Activated naive CD4-positive, alpha-beta T cell treated with anti-CD3 and anti-CD28 coated beads, Interleukin-2, amount 50 U/mL, for 72 hours (primary cell): ENCODE data around the gene CRNKL1. TPM values are rescaled to one million over a fixed set of nuclear protein-coding genes. Genes with fewer than 3 reads are reported as not detected.

Experiments
- ATAC-seq, 2 donors: fragments of 150-1000 bp; cut with Tn5 transposase; 2 replicates each; pipeline ENCODE4 v1.10.0; 2021; ENCODE audit warnings: mild to moderate bottlenecking in 2 of 2, moderate library complexity in 2 of 2
- DNase-seq, 2 donors: peaks; one replicate each; pipeline ENCODE4 v3.0.0; 2021 to 2022; ENCODE audit warnings: low spot score in 2 of 2
- H3K27ac Mint-ChIP-seq, 2 donors: one replicate each; pipeline ENCODE4 v1.8.0; 2022; ENCODE audit warnings: mild to moderate bottlenecking in 2 of 2, mixed read lengths in 2 of 2
- H3K36me3 Mint-ChIP-seq, 2 donors: one replicate each; pipeline ENCODE4 v1.8.0; 2022; ENCODE audit warnings: mixed read lengths in 2 of 2
- H3K9me3 Mint-ChIP-seq, 2 donors: one replicate each; pipeline ENCODE4 v1.8.0; 2022; ENCODE audit warnings: mixed read lengths in 2 of 2
- total RNA-seq, 2 donors: library from RNA; stranded (reverse); gene quantifications; one replicate each; pipeline ENCODE4 v1.2.3, GENCODE V29; 2022

The CRNKL1 gene
- total RNA-seq, 2 donors from 2014 or later: 16.5 to 19.1 TPM

DNA sequence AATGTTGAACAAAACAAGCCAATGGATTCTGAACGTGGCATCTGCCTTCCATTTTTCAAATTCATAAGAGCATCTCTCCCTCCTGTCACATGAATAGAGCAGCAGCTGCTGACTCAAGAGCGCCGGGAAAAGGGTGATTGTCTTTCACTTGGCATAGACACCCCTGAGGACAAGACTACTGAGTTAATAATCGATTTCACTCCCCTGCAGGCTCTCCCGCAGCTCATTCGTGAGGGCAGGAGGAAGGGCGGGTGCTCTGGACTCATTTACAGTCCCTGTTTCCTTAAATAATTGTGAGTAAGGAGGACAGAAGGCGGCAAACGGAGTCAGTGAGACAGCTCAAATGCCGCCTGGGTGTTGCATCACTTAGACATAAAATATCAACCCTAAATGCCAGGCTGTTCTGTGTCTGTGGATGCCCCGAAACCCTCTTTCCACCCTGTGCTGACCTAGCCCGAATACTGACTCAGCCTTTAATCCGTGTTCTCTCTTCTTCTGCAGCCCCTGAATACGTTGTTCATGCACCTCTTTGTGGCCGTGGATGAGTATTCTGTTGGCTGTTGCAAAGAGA is 21.6 kb upstream of the CRNKL1 start:
- ATAC-seq: no peak
- DNase-seq: no peak
- H3K36me3 Mint-ChIP-seq: no peaks in the 10 kb centered on the region
- no peak overlapping the region for H3K27ac Mint-ChIP-seq
- no peaks in the 10 kb centered on the region for H3K9me3 Mint-ChIP-seq

DNA sequence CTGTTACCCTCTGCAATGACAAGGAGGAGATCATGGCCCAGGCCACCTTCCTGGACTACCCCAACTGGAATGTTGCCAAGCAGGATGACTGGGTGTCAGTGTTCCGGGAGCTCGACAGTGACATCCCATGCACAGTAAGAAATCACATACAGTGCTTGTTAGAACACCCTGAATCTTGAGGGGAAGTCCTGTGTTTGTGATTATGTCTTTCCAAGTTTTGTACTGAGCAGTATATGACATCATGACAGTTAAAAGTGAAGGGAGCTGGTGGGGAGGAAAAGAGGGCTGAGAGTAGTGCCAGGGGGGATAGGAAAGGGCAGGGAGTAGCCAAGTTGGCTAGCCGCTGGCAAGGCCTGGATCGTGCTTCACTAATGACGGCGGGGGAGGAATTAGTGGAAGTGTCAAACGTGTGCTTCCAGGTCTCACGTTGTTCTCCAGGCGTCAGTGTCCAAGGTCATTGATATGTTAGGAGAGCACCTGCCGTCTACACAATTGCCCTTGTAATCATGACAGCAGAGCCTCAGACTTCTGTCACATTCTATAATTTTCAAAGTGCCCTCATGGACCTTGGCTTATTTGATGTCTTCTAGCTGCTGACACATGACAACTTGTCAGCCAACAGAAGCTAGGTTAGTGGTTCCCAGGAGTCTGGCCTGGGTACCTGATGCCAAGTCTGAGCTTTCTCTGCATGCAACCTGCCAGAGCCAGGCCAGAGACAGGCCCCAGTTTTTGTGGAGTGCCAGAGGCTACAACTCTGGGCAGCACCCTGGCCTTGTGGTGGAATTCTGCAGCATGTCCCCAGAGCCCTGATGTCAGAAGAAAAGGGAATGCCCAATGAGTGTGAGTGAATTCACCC is 18.8 kb upstream of the CRNKL1 start:
- H3K36me3 Mint-ChIP-seq: no peaks in the 10 kb centered on the region
- no peak for DNase-seq
- no peaks in the 10 kb centered on the region for H3K9me3 Mint-ChIP-seq
- no peak for ATAC-seq
- H3K27ac Mint-ChIP-seq: no peak overlapping the region

DNA sequence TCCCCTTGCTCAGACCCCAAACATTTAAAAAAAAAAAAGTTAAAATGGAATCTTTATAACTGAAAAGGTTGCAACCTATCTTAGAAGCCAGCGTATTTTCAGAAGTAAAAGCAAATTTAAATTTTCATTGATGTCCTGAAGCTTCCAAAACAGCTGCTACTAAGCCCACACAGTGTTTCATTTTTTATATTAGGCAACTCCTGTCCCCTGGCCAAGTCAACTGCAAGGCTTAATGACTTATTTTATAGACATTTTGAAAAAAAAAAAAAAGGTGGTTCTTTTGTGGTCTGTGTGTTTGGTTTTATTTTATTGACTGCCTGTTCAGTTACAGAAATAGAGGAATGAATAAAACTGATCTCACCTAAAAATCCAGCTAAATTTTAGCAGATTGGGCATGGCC is 13.1 kb upstream of the CRNKL1 start:
- Mint-ChIP-seq H3K27ac (no peak overlapping the region), H3K36me3 (no peaks in the 10 kb centered on the region), H3K9me3 (no peaks in the 10 kb centered on the region)
- DNase-seq: no peak
- no peak for ATAC-seq

DNA sequence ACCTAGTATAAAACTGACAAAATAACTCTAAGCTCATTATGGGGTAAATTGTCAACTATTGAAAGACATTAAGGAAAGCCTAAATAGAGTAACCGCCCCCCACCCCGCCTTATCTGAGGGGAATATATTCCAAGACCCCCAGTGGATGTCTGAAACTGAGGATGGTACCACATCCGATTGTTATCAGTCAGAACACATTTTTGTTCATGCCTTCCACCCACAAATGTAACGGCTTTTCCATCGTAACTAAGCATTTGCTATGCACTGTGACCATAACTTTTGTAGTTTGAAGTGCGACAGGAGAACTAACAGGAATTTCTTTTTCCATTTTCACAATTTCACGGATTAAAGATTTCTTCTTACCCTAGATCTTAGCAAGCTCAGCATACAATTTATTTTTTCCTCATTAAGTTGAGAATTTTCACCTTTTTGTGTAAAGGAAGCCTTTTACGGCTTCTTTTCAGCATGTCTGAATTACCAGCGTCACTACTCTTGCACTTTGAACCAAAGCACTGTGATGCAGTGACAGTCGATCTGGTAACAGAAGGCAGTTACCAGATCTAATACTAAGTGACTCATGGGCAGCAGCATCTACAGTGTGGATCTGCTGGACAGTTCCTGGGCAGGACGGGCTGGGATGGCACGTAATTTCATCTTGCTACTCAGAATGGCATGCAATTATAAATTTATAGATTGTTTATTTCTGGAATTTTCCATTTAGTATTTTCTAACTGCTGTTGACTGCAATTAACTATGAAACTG is 11.9 kb upstream of the CRNKL1 start:
- H3K27ac Mint-ChIP-seq: no peak overlapping the region
- no peak for DNase-seq
- no peak for ATAC-seq
- no peaks in the 10 kb centered on the region for H3K36me3 Mint-ChIP-seq
- H3K9me3 Mint-ChIP-seq: no peaks in the 10 kb centered on the region

DNA sequence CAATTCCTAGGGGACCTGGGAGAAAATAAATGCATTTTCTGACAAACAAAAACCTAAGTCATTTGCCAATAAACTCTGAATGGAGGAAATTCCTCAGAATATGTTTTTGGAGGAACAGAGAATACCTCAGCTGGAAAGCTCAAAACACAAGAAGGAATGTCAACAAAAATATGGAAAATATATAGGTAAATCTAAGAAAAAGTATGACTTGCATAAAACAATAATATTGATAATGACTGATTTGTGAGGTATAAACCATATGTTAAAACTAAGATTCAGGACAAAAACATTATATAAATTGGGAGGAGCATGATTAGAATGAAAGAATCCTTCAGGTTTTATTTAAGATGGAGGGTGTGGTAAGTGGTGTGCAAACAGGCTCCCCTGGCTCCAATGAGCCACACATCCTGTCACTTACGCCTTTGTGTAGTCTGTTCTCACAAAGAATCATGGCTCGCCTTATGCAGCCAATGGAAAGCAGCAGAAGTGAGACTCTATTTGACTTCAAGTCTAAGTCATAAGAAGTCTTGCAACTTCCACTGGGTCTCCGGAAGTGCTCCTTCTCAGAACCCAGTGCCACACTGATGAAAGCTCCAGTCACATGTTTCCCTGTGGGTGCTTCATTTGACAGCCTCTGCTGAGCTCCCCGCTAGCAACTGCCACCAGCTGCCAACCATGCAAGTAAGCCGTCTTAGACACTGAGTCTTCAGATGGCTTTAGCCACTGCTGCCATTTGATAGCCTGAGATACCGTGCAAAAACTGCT is 8.2 kb upstream of the CRNKL1 start:
- H3K9me3 Mint-ChIP-seq: no peaks in the 10 kb centered on the region
- H3K36me3 Mint-ChIP-seq: no peaks in the 10 kb centered on the region
- no peak overlapping the region for H3K27ac Mint-ChIP-seq
- ATAC-seq (no peak), DNase-seq (no peak)

DNA sequence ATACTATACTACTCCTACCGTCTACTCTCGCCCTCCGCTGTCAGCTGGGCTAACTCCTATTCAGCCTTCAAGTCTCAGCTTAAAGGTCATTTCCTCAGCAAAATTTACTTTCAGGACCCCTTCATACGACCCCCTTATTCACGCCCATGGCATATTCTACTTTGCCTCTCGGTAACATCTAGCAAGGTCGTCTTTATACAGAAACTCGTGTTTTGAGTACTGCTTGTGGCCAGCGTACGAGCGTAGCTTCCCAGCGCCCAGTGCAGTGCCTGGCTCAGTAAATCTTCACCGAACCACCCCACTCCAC is 546 bp downstream of the CRNKL1 start:
- no peak for DNase-seq
- Mint-ChIP-seq H3K36me3 (peaks cover 23 to 28% of the 10 kb centered on the region in 2 donors), H3K27ac (peak overlapping the region; percentile 99), H3K9me3 (no peaks in the 10 kb centered on the region)
- peak in 1 of 2 donors; percentile 36 for ATAC-seq

DNA sequence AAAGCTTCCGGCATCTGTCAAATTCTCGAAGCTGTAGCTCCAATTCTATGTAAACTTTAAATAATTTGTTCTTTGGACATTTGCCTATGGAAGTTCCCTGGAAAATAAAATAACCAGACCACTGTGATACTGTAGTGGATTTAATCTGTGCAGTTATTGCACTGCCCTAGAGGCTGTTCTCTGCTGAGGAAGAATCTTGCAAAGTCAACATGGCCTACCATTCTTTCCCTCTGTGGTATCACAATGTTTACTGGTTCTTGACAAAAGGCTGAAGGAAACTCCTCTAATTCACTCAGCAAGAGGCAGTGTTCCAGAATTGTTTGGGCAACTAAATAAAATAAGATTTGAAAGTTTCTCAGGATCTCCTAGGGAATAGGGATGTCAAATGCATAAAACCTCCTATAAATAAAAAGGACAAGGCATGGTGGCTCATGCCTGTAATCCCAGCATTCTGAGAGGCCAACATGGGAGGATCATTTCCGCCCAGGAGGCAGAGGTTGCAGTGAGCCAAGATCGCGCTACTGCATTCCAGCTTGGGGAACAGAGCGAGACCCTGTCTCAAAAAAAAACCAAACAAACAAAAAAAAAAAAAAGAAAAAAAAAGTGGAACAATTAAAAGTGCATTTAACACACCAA is 12.4 kb downstream of the CRNKL1 start:
- no peak overlapping the region for H3K27ac Mint-ChIP-seq
- ATAC-seq: no peak
- peaks cover 23% of the 10 kb centered on the region in 2 donors for H3K36me3 Mint-ChIP-seq
- no peaks in the 10 kb centered on the region for H3K9me3 Mint-ChIP-seq
- no peak for DNase-seq

DNA sequence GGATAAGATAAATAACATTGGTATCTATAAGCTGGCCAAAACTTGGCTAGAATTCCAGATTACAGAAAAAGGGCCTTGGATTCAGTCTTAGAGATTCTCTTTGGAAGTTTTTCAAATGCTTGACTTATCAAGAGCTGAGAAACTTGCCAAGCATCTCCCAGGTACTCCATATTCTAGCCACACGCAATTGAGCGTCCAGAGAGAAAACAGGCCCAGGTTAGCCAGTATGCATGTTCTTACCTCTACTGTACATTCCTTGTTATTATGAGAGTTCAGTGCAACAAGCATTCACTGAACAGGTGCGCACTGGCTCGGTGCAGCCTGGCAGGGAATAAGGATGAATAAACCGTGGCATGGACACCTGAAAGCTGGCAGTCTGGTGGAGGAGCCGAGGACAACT is 13.7 kb downstream of the CRNKL1 start:
- no peak for DNase-seq
- no peaks in the 10 kb centered on the region for H3K9me3 Mint-ChIP-seq
- ATAC-seq: no peak
- H3K27ac Mint-ChIP-seq: no peak overlapping the region
- peaks cover 15 to 18% of the 10 kb centered on the region in 2 donors for H3K36me3 Mint-ChIP-seq

DNA sequence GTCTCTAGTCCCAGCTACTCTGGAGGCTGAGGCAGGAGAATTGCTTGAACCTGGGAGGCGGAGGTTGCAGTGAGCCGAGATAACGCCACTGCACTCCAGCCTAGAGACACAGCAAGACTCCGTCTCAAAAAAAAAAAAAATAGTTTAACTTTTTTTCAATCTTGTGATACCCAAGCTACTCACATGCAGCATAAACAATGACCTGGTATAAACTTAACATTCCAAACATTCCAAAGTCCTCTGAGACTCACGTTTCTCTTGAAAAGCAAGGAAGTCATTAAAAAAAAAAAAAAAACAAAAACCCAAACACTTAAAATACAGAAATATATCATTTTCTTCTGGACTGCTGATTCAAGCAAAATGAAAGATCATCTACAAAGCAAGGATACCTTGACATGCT is 14.3 kb downstream of the CRNKL1 start:
- DNase-seq (no peak), ATAC-seq (no peak)
- Mint-ChIP-seq H3K9me3 (no peaks in the 10 kb centered on the region), H3K27ac (no peak overlapping the region), H3K36me3 (peaks cover 15 to 18% of the 10 kb centered on the region in 2 donors)

DNA sequence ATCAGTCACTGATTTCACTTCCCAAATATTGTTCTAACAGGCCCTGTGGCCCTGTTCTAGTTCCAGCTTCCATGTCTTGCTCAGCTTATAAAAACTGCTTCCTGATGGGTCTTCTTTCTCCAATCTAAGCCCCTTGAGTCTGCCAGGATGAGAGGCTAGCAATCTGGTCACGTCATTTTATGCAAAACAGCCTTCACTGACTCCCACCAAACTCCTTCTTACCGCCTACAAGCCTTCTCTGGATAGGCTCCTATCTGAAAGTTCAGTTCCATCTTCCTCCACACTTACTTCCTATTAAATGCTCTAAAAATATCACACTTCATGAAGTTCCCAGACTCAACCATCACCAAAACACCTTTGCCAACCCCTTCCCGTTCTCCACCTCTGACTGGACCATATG is 15.5 kb downstream of the CRNKL1 start:
- no peak for ATAC-seq
- Mint-ChIP-seq H3K27ac (peak overlapping the region; percentile 23 to 29), H3K36me3 (peaks cover 15 to 18% of the 10 kb centered on the region in 2 donors)

DNA sequence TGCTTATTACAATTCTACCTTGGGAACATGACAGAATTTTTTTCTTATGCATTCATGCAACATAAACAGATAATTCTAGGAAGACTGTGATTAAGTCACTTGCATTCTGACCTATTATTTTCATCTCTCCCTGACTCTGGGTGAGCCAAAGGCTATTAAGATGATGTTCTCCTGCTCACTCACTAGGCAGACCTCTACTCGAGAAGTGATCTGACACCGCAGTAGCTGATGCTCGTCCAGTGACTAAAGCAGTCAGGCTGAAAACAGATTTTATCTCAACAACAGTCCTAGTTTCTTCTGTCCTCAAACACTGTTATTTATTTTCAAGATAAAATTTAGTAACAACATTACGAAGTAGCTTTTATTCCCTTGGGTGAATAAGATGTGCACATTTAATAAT is 17.8 kb downstream of the CRNKL1 start:
- no peak for DNase-seq
- ATAC-seq: no peak
- no peaks in the 10 kb centered on the region for H3K9me3 Mint-ChIP-seq
- H3K27ac Mint-ChIP-seq: no peak overlapping the region
- peaks cover 10 to 18% of the 10 kb centered on the region in 2 donors for H3K36me3 Mint-ChIP-seq

More for the DNA sequence above, 15.5 kb downstream of the CRNKL1 start:
- DNase-seq: no peak
- no peaks in the 10 kb centered on the region for H3K9me3 Mint-ChIP-seq

DNA sequence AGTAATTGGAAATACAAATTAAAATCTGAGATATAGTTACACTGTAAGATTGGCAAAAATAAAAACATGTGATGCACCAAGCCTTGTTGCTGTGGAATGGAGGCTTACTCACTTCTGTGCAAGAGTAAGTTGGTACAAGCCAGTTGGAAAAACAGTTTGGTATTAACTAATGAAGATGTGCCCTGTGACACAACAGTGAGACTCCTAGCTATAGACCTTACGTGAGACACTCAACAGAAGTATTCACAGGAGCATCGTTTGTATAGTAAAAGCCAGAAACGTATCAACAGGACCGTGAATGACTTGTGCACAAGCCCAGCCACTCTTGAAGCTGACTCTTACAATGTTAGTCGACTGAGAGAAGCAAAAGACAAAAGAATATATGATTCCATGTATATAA is 20.5 kb downstream of the CRNKL1 start:
- ATAC-seq: no peak
- DNase-seq: no peak
- Mint-ChIP-seq H3K27ac (no peak overlapping the region), H3K36me3 (peaks cover 2 to 10% of the 10 kb centered on the region in 2 donors), H3K9me3 (no peaks in the 10 kb centered on the region)

DNA sequence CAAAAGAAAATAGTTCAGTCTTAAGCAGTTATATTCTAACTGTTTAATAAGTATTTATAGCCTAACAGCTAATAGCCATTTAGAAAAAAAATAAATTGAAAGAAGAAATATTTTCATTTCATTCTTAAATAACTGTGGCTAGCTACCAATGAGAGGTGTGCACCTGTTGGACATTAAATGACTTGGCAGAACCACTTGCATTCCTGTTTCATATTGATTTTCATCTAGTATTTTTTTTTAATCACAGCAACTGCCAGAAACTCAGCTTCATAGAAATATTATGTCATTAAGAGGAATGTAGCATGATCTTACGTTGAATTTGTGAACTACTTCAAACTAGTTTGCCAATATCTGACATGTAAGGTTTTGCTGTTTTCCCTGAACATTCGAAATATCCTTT is 25.0 kb downstream of the CRNKL1 start:
- Mint-ChIP-seq H3K9me3 (no peaks in the 10 kb centered on the region), H3K27ac (no peak overlapping the region), H3K36me3 (no peaks in the 10 kb centered on the region)
- no peak for DNase-seq
- ATAC-seq: no peak

DNA sequence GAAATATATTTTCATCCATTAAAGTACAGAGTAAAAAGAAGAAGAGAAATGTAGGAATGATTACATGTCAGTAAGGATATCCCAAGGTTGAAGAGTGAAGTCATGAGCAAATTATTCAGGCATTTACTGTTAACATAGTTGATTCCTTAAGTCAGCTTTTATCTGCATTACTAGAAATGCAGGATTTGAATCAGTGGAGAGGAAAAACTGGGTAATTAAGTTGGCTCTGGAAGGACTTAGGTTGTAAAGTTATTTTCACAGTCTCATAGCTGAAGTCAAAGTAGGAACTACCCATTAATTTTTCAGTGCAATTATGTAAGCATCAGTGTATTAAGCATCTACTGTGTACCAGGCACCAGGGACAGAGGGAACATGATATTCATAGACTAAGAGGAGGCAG is 27.3 kb downstream of the CRNKL1 start:
- H3K27ac Mint-ChIP-seq: peak overlapping the region; percentile 3 to 11
- H3K9me3 Mint-ChIP-seq: no peaks in the 10 kb centered on the region
- DNase-seq (no peak), ATAC-seq (no peak)
- H3K36me3 Mint-ChIP-seq: peaks cover 0 to 7% of the 10 kb centered on the region in 2 donors

DNA sequence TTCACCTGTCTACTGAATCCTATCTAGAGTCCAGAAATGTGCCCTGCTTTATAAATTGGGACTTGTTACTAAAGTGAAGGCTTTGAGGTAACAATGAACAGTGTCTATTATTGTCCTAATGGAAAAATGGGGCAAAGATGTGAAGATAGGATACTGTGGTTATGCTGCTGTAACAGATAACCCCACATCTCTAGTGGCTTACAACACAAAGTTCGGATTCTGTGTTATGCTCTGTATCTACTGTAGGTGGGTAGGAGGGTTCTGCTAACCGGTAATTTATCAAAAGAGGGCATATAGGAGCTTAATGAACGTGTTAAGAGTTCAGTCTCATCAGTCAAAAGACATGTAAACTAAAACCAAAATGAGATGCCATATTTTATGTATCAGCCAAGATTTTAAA is 28.9 kb downstream of the CRNKL1 start:
- Mint-ChIP-seq H3K9me3 (no peaks in the 10 kb centered on the region), H3K36me3 (peaks cover 8% of the 10 kb centered on the region in 2 donors), H3K27ac (peak overlapping the region; percentile 37 to 43)
- ATAC-seq (no peak), DNase-seq (no peak)

DNA sequence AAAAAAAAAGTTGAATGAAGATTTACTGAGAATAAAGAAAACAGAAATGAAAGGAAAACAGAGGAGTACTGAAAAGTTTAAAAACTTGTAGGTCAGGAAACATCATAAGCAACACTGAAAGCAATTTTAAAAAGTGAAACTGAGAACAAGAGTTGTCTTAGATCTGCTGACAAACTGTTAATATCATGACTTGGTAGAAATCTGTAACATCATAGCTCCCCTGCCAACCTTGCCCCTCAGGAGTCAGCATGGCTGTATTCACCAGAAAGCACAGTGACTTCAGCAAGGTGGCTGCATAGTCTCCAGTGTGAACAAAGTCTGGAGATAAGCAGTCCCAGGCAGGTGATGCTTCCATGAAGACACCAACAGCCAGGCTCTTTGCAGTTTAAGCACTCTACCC is 29.8 kb downstream of the CRNKL1 start:
- peaks cover 17% of the 10 kb centered on the region in 2 donors for H3K36me3 Mint-ChIP-seq
- ATAC-seq: peak in 1 of 2 donors; percentile 51
- DNase-seq: no peak

More for the DNA sequence above, 29.8 kb downstream of the CRNKL1 start:
- H3K9me3 Mint-ChIP-seq: no peaks in the 10 kb centered on the region
- peak overlapping the region in 1 of 2 donors; percentile 24 for H3K27ac Mint-ChIP-seq
